GM12878 (cell line): ENCODE results near the gene C22orf15. TPM values are rescaled to one million over a fixed set of nuclear protein-coding genes. Genes with fewer than 3 reads are reported as not detected.

Source experiments
- ATAC-seq: fragments of 200-7000 bp; cut with Tn5 transposase; 3 replicates; pipeline ENCODE4 v1.9.1; 2020; ENCODE audit warnings: mild to moderate bottlenecking, moderate library complexity
- BruUV-seq: library from RNA; stranded (reverse); fragments of 400-500 nt; replicated peaks from 2 replicates; lab custom pipeline; 2021; lab: Mats Ljungman, UMichigan
- CTCF ChIA-PET: fragments of 300-600 bp; sonication (Branson Sonifier 250); formaldehyde crosslinking; extraction: SDS; loops from one replicate; lab custom pipeline; 2021; ENCODE audit warnings: inconsistent platforms; lab: Yijun Ruan, JAX
- POLR2A ChIA-PET: fragments of 350-600 bp; formaldehyde crosslinking; extraction: SDS; loops from one replicate; lab custom pipeline; 2021; ENCODE audit warnings: inconsistent platforms; lab: Charles Lee
- RAD21 ChIA-PET: fragments of 300-600 bp; sonication (Branson Sonifier 250); formaldehyde crosslinking; loops from one replicate; lab custom pipeline; 2023; ENCODE audit warnings: antibody characterized with exemption; ENCODE audit not compliant: unreplicated experiment; lab: Charles Lee
- SMC1A ChIA-PET: fragments of 300-600 bp; sonication (Branson Sonifier 250); formaldehyde crosslinking; loops from one replicate; lab custom pipeline; 2023; ENCODE audit not compliant: unreplicated experiment, uncharacterized antibody; lab: Charles Lee
- DNase-seq: peaks from one replicate; pipeline ENCODE4 v3.0.0-alpha.2; 2011; ENCODE audit warnings: low read depth, low spot score
- FAIRE-seq: peaks from 3 replicates; lab custom pipeline; 2011; peaks lifted over from hg19 to GRCh38; lab: Jason Lieb, UNC
- H2AFZ ChIP-seq: 2 replicates; pipeline ENCODE4 v1.6.0; 2011; ENCODE audit warnings: low read depth, low read length, control low read depth; ENCODE audit not compliant: control insufficient read depth
- H3K27ac ChIP-seq: 2 replicates; pipeline ENCODE4 v1.5.1; 2011; ENCODE audit warnings: control low read depth; ENCODE audit not compliant: control insufficient read depth, insufficient read depth
- H3K27me3 ChIP-seq, 2 experiments: replicated peaks in 1 of 2; 2 replicates each; pipeline versions ENCODE4 v1.6.0 to v1.6.1; 2011; ENCODE audit warnings: low read length in 1 of 2; ENCODE audit not compliant: control insufficient read depth in 2 of 2, insufficient read depth in 2 of 2
- H3K36me3 ChIP-seq, 2 experiments: 2 replicates each; pipeline ENCODE4 v1.5.1; 2011; ENCODE audit warnings: low read length in 1 of 2; ENCODE audit not compliant: control insufficient read depth in 2 of 2, insufficient read depth in 2 of 2
- H3K4me1 ChIP-seq: 2 replicates; pipeline ENCODE4 v1.6.1; 2011; ENCODE audit warnings: mild to moderate bottlenecking, low read length, moderate library complexity, mixed read lengths; ENCODE audit not compliant: control insufficient read depth, insufficient read depth
- H3K4me2 ChIP-seq: 2 replicates; pipeline ENCODE4 v1.6.0; 2011; ENCODE audit warnings: control low read depth; ENCODE audit not compliant: control insufficient read depth, insufficient read depth
- H3K4me3 ChIP-seq: fragments of 200-600 bp; sonication (generic); 2 replicates; pipeline ENCODE4 v1.5.1; 2016
- H3K79me2 ChIP-seq: 2 replicates; pipeline ENCODE4 v1.6.0; 2011; ENCODE audit warnings: low read length; ENCODE audit not compliant: control insufficient read depth, insufficient read depth
- H3K9ac ChIP-seq: 2 replicates; pipeline ENCODE4 v1.8.0; 2011; ENCODE audit warnings: low read length, control low read depth, mixed read lengths; ENCODE audit not compliant: control insufficient read depth, insufficient read depth
- H3K9me3 ChIP-seq: replicated peaks from 3 replicates; pipeline ENCODE4 v1.5.1; 2011; ENCODE audit warnings: mild to moderate bottlenecking, low read length; ENCODE audit not compliant: control insufficient read depth, insufficient read depth
- H4K20me1 ChIP-seq: 2 replicates; pipeline ENCODE4 v1.6.0; 2011; ENCODE audit not compliant: control insufficient read depth, insufficient read depth
- BMI1 ChIP-seq: fragments of 450-650 bp; IDR thresholded peaks from 2 replicates; pipeline ENCODE4 v1.6.1; 2016; ENCODE audit warnings: mild to moderate bottlenecking, moderate library complexity, borderline replicate concordance
- FOXK2 ChIP-seq: fragments of 450-650 bp; IDR thresholded peaks from 2 replicates; pipeline ENCODE4 v1.6.1; 2017; ENCODE audit warnings: mild to moderate bottlenecking, moderate library complexity
- KLF5 ChIP-seq: fragments of 450-650 bp; IDR thresholded peaks from 2 replicates; pipeline ENCODE4 v1.6.1; 2014; ENCODE audit warnings: mild to moderate bottlenecking; ENCODE audit not compliant: partially characterized antibody
- NFIC ChIP-seq: IDR thresholded peaks from 2 replicates; pipeline ENCODE4 v1.6.1; 2012; ENCODE audit warnings: low read depth, mild to moderate bottlenecking, inconsistent platforms, low read length, moderate library complexity
- RUNX3 ChIP-seq: IDR thresholded peaks from 2 replicates; pipeline ENCODE4 v1.6.1; 2012; ENCODE audit warnings: low read length, inconsistent platforms
- SIX5 ChIP-seq: IDR thresholded peaks from 2 replicates; pipeline ENCODE4 v1.6.1; 2011; ENCODE audit warnings: mild to moderate bottlenecking, low read depth, low read length, moderate library complexity; ENCODE audit not compliant: severe bottlenecking
- SUZ12 ChIP-seq: fragments of 200-600 bp; sonication (generic); IDR thresholded peaks from one replicate; pipeline ENCODE4 v1.6.1; 2018; ENCODE audit warnings: antibody characterized with exemption, mild to moderate bottlenecking; ENCODE audit not compliant: unreplicated experiment
- TAF1 ChIP-seq: IDR thresholded peaks from 2 replicates; pipeline ENCODE4 v1.6.1; 2011; ENCODE audit warnings: mild to moderate bottlenecking, low read depth, low read length, borderline replicate concordance
- TCF7 ChIP-seq: IDR thresholded peaks from 2 replicates; pipeline ENCODE4 v1.6.1; 2014; ENCODE audit warnings: antibody characterized with exemption, borderline replicate concordance
- ZNF207 ChIP-seq: fragments of 450-650 bp; IDR thresholded peaks from 2 replicates; pipeline ENCODE4 v1.6.1; 2014; ENCODE audit warnings: antibody characterized with exemption, mild to moderate bottlenecking, borderline replicate concordance
- ZSCAN29 ChIP-seq: fragments of 450-650 bp; IDR thresholded peaks from 2 replicates; pipeline ENCODE4 v1.6.1; 2017; ENCODE audit warnings: mild to moderate bottlenecking, moderate library complexity
- WGBS: methylation state at CpG from one replicate; pipeline ENCODE4 v1.1.6; 2016; ENCODE audit warnings: low lambda C conversion rate; ENCODE audit not compliant: insufficient replicate concordance, insufficient coverage; ENCODE audit errors: missing lambda C conversion rate; 5-methylcytosine and 5-hydroxymethylcytosine counted together
- in situ Hi-C: fragments of 300-500 bp; cut with MboI; formaldehyde crosslinking; loops from 9 replicates; pipeline ENCODE4 v1.14.3; 2018; ENCODE audit warnings: mixed read lengths
- intact Hi-C: fragments of 100-400 bp; cut with micrococcal nuclease; formaldehyde crosslinking; loops from one replicate; pipeline ENCODE4 v1.14.2; 2022; ENCODE audit not compliant: unreplicated experiment
- polyA plus RNA-seq, 11 experiments: library from polyadenylated mRNA; depleted of rRNA in 4 of 11; unstranded in 6 of 11; stranded (reverse) in 5 of 11; fragments of >200 nt; fragmentation: Nextera tagmentation in 4 of 11; fragmentation: Illumina TruSeq in 1 of 11; extraction: Ambion mirVana in 4 of 11; extraction: Trizol in 1 of 11; gene quantifications; 1 replicate in 1 of 11; 2 replicates in 10 of 11; pipeline versions ENCODE4 v1.2.1 to v1.2.3, GENCODE V29; 2011 to 2016; ENCODE audit warnings: inconsistent platforms in 2 of 11, missing spikeins in 2 of 11, low read depth in 1 of 11
- total RNA-seq, 4 experiments: library from RNA; depleted of rRNA in 3 of 4; stranded (reverse); fragments of >200 nt in 3 of 4; fragmentation: Illumina TruSeq in 1 of 4; extraction: Trizol in 1 of 4; gene quantifications; 2 replicates each; pipeline versions ENCODE4 v1.2.1 to v1.2.3, GENCODE V29; 2013 to 2021
- TF ChIP-seq, protein P1 (sequence below): fragments of 150-350 bp; IDR thresholded peaks from 2 replicates; pipeline ENCODE4 v1.6.1; 2016; ENCODE audit warnings: low read depth, low read length
- TF ChIP-seq, protein P2 (sequence below): fragments of 450-650 bp; IDR thresholded peaks from 2 replicates; pipeline ENCODE4 v1.6.1; 2018; ENCODE audit warnings: mild to moderate bottlenecking, low read depth, moderate library complexity; ENCODE audit not compliant: partially characterized antibody
- TF ChIP-seq, protein P3 (sequence below): fragments of 450-650 bp; formaldehyde crosslinking; IDR thresholded peaks from 2 replicates; pipeline ENCODE4 v1.4.0; 2020; ENCODE audit warnings: mild to moderate bottlenecking, moderate library complexity

C22orf15 gene
- total and polyA plus RNA-seq, 10 of the 15 experiments (the other 5 are each of a cell fraction or from before 2014, with no cell fraction given): 0.05 to 0.47 (median 0.13) TPM; not detected in 3

DNA sequence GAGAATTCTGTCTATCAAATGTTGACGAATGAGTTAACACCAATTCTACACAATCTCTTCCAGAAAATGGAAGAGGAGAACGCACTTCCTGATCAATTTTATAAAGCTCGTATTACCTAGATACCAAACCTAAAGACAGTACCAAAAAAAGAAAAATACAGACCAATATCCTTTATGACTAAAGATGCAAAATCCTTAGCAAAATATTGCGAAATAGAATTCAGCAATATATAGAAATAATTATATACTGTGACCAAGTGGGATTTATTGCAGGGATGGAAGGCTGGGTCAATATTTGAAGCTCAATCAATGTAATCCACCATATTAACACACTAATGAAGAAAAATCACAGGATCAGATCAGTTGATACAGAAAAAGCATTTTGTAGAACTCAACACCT is 49.6 kb downstream of the C22orf15 start:
- BruUV-seq: no TSS peak
- no peak for TF ChIP-seq KLF5
- TF ChIP-seq, protein P1, sequence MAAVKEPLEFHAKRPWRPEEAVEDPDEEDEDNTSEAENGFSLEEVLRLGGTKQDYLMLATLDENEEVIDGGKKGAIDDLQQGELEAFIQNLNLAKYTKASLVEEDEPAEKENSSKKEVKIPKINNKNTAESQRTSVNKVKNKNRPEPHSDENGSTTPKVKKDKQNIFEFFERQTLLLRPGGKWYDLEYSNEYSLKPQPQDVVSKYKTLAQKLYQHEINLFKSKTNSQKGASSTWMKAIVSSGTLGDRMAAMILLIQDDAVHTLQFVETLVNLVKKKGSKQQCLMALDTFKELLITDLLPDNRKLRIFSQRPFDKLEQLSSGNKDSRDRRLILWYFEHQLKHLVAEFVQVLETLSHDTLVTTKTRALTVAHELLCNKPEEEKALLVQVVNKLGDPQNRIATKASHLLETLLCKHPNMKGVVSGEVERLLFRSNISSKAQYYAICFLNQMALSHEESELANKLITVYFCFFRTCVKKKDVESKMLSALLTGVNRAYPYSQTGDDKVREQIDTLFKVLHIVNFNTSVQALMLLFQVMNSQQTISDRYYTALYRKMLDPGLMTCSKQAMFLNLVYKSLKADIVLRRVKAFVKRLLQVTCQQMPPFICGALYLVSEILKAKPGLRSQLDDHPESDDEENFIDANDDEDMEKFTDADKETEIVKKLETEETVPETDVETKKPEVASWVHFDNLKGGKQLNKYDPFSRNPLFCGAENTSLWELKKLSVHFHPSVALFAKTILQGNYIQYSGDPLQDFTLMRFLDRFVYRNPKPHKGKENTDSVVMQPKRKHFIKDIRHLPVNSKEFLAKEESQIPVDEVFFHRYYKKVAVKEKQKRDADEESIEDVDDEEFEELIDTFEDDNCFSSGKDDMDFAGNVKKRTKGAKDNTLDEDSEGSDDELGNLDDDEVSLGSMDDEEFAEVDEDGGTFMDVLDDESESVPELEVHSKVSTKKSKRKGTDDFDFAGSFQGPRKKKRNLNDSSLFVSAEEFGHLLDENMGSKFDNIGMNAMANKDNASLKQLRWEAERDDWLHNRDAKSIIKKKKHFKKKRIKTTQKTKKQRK: no peak
- no peak for TF ChIP-seq TCF7
- no peak for TF ChIP-seq ZSCAN29
- no peak for TF ChIP-seq RUNX3
- TF ChIP-seq ZNF207: no peak
- no peak for TF ChIP-seq NFIC
- TF ChIP-seq, protein P2, sequence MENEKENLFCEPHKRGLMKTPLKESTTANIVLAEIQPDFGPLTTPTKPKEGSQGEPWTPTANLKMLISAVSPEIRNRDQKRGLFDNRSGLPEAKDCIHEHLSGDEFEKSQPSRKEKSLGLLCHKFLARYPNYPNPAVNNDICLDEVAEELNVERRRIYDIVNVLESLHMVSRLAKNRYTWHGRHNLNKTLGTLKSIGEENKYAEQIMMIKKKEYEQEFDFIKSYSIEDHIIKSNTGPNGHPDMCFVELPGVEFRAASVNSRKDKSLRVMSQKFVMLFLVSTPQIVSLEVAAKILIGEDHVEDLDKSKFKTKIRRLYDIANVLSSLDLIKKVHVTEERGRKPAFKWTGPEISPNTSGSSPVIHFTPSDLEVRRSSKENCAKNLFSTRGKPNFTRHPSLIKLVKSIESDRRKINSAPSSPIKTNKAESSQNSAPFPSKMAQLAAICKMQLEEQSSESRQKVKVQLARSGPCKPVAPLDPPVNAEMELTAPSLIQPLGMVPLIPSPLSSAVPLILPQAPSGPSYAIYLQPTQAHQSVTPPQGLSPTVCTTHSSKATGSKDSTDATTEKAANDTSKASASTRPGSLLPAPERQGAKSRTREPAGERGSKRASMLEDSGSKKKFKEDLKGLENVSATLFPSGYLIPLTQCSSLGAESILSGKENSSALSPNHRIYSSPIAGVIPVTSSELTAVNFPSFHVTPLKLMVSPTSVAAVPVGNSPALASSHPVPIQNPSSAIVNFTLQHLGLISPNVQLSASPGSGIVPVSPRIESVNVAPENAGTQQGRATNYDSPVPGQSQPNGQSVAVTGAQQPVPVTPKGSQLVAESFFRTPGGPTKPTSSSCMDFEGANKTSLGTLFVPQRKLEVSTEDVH: no peak
- TF ChIP-seq, protein P3, sequence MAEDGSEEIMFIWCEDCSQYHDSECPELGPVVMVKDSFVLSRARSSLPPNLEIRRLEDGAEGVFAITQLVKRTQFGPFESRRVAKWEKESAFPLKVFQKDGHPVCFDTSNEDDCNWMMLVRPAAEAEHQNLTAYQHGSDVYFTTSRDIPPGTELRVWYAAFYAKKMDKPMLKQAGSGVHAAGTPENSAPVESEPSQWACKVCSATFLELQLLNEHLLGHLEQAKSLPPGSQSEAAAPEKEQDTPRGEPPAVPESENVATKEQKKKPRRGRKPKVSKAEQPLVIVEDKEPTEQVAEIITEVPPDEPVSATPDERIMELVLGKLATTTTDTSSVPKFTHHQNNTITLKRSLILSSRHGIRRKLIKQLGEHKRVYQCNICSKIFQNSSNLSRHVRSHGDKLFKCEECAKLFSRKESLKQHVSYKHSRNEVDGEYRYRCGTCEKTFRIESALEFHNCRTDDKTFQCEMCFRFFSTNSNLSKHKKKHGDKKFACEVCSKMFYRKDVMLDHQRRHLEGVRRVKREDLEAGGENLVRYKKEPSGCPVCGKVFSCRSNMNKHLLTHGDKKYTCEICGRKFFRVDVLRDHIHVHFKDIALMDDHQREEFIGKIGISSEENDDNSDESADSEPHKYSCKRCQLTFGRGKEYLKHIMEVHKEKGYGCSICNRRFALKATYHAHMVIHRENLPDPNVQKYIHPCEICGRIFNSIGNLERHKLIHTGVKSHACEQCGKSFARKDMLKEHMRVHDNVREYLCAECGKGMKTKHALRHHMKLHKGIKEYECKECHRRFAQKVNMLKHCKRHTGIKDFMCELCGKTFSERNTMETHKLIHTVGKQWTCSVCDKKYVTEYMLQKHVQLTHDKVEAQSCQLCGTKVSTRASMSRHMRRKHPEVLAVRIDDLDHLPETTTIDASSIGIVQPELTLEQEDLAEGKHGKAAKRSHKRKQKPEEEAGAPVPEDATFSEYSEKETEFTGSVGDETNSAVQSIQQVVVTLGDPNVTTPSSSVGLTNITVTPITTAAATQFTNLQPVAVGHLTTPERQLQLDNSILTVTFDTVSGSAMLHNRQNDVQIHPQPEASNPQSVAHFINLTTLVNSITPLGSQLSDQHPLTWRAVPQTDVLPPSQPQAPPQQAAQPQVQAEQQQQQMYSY (CRISPR knock-in tag): no peak
- no peak for TF ChIP-seq FOXK2
- no peak for TF ChIP-seq SIX5
- TF ChIP-seq BMI1: no peak
- TF ChIP-seq TAF1: no peak
- no peak for TF ChIP-seq SUZ12

More for the DNA sequence above, 49.6 kb downstream of the C22orf15 start:
- Histone ChIP-seq H3K36me3 (peaks cover 4 to 20% of the 10 kb centered on the region in 2 experiments), H3K4me2 (no peak overlapping the region), H3K4me1 (no peaks in the 10 kb centered on the region; the same call in 1 of the 2 replicates), H2AFZ (no peak overlapping the region), H4K20me1 (no peaks in the 10 kb centered on the region), H3K27me3 (no peaks in the 10 kb centered on the region), H3K9ac (no peak overlapping the region), H3K79me2 (no peaks in the 10 kb centered on the region; the same call in 1 of the 2 replicates), H3K27ac (no peak overlapping the region), H3K9me3 (no peaks in the 10 kb centered on the region), H3K4me3 (no peak overlapping the region)
- DNase-seq (no peak), FAIRE-seq (no peak), ATAC-seq (no peak)
- 98% methylated on average over 4 of the region's 4 CpGs for WGBS
- intact Hi-C loops (no loop called here), in situ Hi-C loops (no loop called here)
- ChIA-PET CTCF (interaction anchor here (0.7 to 1.4 kb wide), 3 partner anchors 23 to 41 kb away, joined by 3 read pairs; no protein-coding TSS in a partner anchor), SMC1A (interaction anchor here (1.0 kb wide), 1 partner anchor 33 kb away, joined by 3 read pairs; no protein-coding TSS in a partner anchor), POLR2A (interaction anchor here (0.7 to 1.1 kb wide), 2 partner anchors 10 kb away, joined by 3 to 4 read pairs; no protein-coding TSS in a partner anchor), RAD21 (no interaction called here)
